Aorta (tissue), 5 donors: ENCODE results near the gene MAP4K3. TPM values are rescaled to one million over a fixed set of nuclear protein-coding genes. Genes with fewer than 3 reads are reported as not detected.

Source experiments
- ATAC-seq: fragments of 200-7000 bp; cut with Tn5 transposase; one replicate; pipeline ENCODE4 v1.9.1; 2022; ENCODE audit warnings: moderate library complexity; ENCODE audit not compliant: low FRiP score
- DNase-seq, 2 donors: peaks; one replicate each; pipeline ENCODE4 v3.0.0-alpha.2; 2020
- H3K27ac ChIP-seq, 2 donors: one replicate each; pipeline ENCODE4 v1.5.1; 2013; ENCODE audit warnings: low read length in 2 of 2, mild to moderate bottlenecking in 2 of 2, moderate library complexity in 2 of 2, control low read depth in 1 of 2, inconsistent platforms in 1 of 2, low read depth in 1 of 2
- H3K27me3 ChIP-seq, 2 donors: one replicate each; pipeline ENCODE4 v1.6.1; 2013; ENCODE audit warnings: control low read depth in 1 of 2, low read length in 1 of 2, mild to moderate bottlenecking in 1 of 2, moderate library complexity in 1 of 2; ENCODE audit not compliant: insufficient read depth in 2 of 2, control insufficient read depth in 1 of 2
- H3K36me3 ChIP-seq, 2 donors: one replicate each; pipeline ENCODE4 v1.6.1; 2013; ENCODE audit warnings: control low read depth in 1 of 2, low read length in 1 of 2, mild to moderate bottlenecking in 1 of 2; ENCODE audit not compliant: insufficient read depth in 2 of 2, control insufficient read depth in 1 of 2
- H3K4me1 ChIP-seq, 2 donors: one replicate each; pipeline ENCODE4 v1.6.1; 2013; ENCODE audit warnings: low read length in 2 of 2, control low read depth in 1 of 2, mild to moderate bottlenecking in 1 of 2, moderate library complexity in 1 of 2; ENCODE audit not compliant: insufficient read depth in 2 of 2, control insufficient read depth in 1 of 2
- H3K4me3 ChIP-seq, 2 donors: one replicate each; pipeline ENCODE4 v1.5.1; 2013; ENCODE audit warnings: low read length in 2 of 2, control low read depth in 1 of 2, mild to moderate bottlenecking in 1 of 2
- H3K9me3 ChIP-seq: one replicate; pipeline ENCODE4 v1.6.1; 2013; ENCODE audit warnings: mild to moderate bottlenecking, low read length; ENCODE audit not compliant: control insufficient read depth
- WGBS, 2 donors: extraction: QIAGEN DNeasy Blood & Tissue Kit; methylation state at CpG; one replicate each; pipeline ENCODE4 v1.1.7; 2013; 5-methylcytosine and 5-hydroxymethylcytosine counted together
- intact Hi-C, 2 donors: fragments of 100-400 bp; cut with DNase I; formaldehyde crosslinking; loops; one replicate each; pipeline versions ENCODE4 v1.14.2 to v1.15.0; 2022
- polyA plus RNA-seq, 2 donors: library from polyadenylated mRNA; stranded (reverse); fragments of 200-250 nt; gene quantifications; one replicate each; pipeline ENCODE4 v1.2.3, GENCODE V29; 2013
- total RNA-seq, 2 donors: library from RNA; stranded (reverse); fragmentation: NEBNext Ultra II Directional; extraction: Animal tissue kit (Norgen Biotek cat#: 25700); gene quantifications; one replicate each; pipeline ENCODE4 v1.2.1, GENCODE V29; 2021
- donor health status: healthy with polysubstance abuse.
- donor health status: Bipolar disorder and iron deficiency.
- donor health status: DM: no; HTN: no; CAD: no.
- donor health status: DM: no; HTN: no; CAD: no.
- donor health status: DM: yes; HTN: yes; CAD: no.

Gene MAP4K3
- total and polyA plus RNA-seq, 4 donors, result 13.9 to 50.8 (median 32.9) TPM

DNA sequence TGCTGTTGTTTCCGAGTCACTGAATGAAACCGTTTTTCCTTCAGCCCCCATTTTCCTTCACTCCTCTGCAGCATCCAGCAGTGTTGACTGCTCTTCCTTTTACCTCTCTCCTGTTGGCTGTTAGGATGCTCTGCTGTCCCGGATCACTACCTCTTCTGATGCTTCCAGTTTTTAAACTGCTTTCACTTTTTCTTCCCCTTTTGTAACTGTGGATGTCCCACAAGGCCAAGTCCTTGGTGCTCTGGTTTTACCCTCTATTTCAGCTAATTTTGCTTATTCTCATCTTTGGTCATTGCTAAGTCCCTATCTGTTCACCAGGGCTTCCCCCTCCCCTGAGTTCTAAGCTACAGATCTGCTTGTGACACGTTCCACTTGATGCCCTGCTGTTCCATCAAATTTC, 39.4 kb upstream of the MAP4K3 start:
- Histone ChIP-seq H3K36me3 (no peaks in the 10 kb centered on the region), H3K4me1 (no peaks in the 10 kb centered on the region), H3K27ac (no peak overlapping the region), H3K4me3 (no peak overlapping the region), H3K27me3 (no peaks in the 10 kb centered on the region), H3K9me3 (no peaks in the 10 kb centered on the region)
- WGBS, 2 donors, result 86 to 87% methylated on average over 4 of the region's 4 CpGs
- DNase-seq (no peak), ATAC-seq (no peak)
- intact Hi-C loops, result no loop called here

DNA sequence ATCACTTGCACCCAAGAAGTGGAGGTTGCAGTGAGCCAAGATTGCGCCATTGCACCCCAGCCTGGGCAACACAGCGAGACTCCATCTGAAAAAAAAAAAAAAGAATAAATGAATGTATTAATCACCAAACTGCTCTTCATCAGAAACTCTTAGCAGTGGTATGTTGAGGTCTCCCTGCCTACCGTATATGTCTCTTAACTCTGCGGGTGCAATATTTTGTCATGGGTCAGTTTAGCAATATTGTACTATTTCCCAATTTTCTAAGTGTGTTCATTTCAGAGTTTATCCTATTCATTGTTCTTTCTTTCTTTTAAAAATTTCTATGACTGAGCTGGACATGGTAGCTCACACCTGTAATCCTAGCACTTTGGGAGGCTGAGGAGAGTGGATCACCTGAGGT, 37.9 kb upstream of the MAP4K3 start:
- no peaks in the 10 kb centered on the region for H3K36me3 ChIP-seq
- H3K9me3 ChIP-seq, result no peaks in the 10 kb centered on the region
- H3K4me3 ChIP-seq, result no peak overlapping the region
- no peak overlapping the region for H3K27ac ChIP-seq
- ATAC-seq (no peak), DNase-seq (no peak)
- H3K4me1 ChIP-seq, result peaks cover 0 to 1% of the 10 kb centered on the region in 2 donors
- intact Hi-C loops, result no loop called here
- WGBS, 2 donors, result 96 to 97% methylated on average over 4 of the region's 4 CpGs
- no peaks in the 10 kb centered on the region for H3K27me3 ChIP-seq

DNA sequence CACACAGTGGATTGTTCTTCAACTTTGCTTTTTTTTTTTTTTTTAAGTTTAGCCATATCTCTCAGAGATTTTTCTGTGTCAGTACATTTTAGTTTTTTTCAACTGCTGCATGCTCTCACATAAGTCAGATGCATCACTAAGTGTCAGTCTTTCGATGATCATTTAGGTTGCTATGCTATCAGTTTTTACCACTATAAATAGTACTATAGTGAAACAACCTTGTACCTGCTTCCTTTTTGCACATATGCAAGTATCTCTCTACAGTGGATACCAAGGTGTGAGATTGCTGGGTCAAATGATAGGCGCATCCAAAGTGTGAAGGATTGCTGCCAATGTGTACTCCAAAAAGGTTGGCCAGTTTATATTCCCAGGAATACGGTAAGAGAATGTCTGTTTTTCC, 33.5 kb upstream of the MAP4K3 start:
- no peak for ATAC-seq
- intact Hi-C loops, result no loop called here
- Histone ChIP-seq H3K27ac (no peak overlapping the region), H3K4me3 (no peak overlapping the region), H3K27me3 (no peaks in the 10 kb centered on the region), H3K4me1 (peaks cover 3 to 6% of the 10 kb centered on the region in 2 donors), H3K36me3 (no peaks in the 10 kb centered on the region), H3K9me3 (no peaks in the 10 kb centered on the region)
- WGBS, 2 donors, result 74 to 77% methylated on average over 3 of the region's 3 CpGs
- DNase-seq, result no peak

DNA sequence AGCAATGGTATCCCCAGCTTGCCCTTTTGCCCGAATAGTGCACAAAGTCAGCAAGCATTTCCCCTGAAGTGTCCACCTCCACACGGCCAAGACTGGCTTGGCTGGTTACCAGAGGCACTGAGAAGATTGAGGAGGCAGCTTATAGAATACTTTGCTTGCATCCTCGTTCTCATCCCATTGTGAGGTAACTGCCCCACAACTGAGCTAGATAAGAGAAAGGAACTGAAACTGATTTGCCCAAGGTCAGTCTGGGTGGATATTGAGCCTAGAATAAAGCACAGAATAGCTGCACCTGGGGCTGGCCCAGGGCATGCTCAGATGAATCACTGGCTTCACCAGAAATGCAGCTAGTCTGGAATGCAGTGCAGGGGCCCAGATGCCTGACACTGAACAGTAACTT, 32.7 kb upstream of the MAP4K3 start:
- no peaks in the 10 kb centered on the region for H3K36me3 ChIP-seq
- H3K4me3 ChIP-seq, result no peak overlapping the region
- WGBS, 2 donors, result 1 to 4% methylated on average over 3 of the region's 3 CpGs
- peak overlapping the region; percentile 19 to 58 for H3K27ac ChIP-seq
- ATAC-seq (peak; percentile 42), DNase-seq (no peak)
- H3K4me1 ChIP-seq, result peaks cover 3 to 6% of the 10 kb centered on the region in 2 donors
- H3K9me3 ChIP-seq, result no peaks in the 10 kb centered on the region
- no peaks in the 10 kb centered on the region for H3K27me3 ChIP-seq
- intact Hi-C loops, result no loop called here

DNA sequence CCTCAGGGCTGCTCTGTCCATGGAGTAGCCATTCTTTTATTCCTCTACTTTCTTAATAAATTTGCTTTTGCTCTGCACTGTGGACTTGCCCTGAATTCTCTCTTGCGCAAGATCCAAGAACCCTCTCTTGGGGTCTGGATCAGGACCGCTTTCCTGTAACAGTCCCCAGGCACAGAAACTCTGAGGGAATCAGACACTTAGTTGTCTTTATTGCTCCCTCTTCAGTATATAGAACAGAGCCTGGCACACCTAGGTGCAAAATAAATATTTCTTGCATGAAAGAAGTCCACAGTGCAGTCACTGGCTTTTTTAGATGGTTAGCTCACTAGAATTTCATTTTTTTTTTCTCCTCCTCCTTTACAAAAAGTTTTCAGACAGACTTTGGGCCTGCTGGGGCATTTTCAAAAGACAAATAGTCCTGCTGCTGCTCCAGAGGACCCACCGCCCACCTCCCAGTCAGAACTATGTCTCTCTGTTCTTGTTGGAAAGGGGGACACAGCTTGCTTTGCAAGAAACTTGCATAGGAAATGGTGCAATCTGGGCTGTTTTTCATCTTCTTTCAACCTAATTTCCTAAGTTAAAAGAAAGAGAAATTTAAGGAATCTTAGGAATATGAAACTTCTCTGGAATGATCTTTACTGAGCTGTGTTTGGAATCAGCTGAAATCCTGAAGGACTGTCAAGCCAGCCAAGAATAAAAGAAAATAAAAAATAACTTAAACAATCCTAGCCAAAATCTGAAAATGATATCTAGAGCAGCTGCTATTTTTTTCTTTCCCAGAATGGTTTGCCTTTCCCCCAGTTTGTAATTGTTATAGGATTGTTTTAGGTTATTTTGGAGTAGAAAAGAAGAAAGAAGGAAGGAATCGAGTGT, 31.7 kb upstream of the MAP4K3 start:
- Histone ChIP-seq H3K4me1 (peaks cover 3 to 6% of the 10 kb centered on the region in 2 donors), H3K27me3 (no peaks in the 10 kb centered on the region), H3K36me3 (no peaks in the 10 kb centered on the region), H3K9me3 (no peaks in the 10 kb centered on the region), H3K27ac (peak overlapping the region; percentile 57 to 75), H3K4me3 (no peak overlapping the region)
- intact Hi-C loops, result no loop called here
- ATAC-seq (peak; percentile 45), DNase-seq (no peak)
- 37% methylated on average over 4 of the region's 4 CpGs for WGBS, 2 donors

DNA sequence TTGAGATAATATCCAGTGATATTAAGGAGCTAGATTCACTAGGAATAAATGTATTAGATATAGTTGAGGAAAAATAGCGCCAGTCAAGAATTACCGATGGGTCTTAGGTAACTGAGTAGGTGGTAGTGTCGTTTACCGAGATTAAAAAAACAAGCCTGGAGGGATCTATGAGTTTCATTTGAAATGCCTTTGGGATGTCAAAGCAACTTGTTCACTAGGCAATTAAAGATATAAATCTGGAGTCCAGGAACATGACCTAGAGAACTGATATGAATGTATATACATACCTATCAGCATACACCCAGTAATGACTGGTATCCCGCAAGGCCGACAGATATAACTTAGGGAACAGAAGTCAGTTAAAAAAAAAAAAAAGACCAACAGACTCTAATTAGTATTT, 29.2 kb upstream of the MAP4K3 start:
- Histone ChIP-seq H3K27ac (no peak overlapping the region), H3K9me3 (no peaks in the 10 kb centered on the region), H3K36me3 (no peaks in the 10 kb centered on the region), H3K27me3 (no peaks in the 10 kb centered on the region), H3K4me1 (peaks cover 3 to 6% of the 10 kb centered on the region in 2 donors), H3K4me3 (no peak overlapping the region)
- intact Hi-C loops, result no loop called here
- 97 to 98% methylated on average over 6 of the region's 6 CpGs for WGBS, 2 donors
- ATAC-seq (no peak), DNase-seq (no peak)

DNA sequence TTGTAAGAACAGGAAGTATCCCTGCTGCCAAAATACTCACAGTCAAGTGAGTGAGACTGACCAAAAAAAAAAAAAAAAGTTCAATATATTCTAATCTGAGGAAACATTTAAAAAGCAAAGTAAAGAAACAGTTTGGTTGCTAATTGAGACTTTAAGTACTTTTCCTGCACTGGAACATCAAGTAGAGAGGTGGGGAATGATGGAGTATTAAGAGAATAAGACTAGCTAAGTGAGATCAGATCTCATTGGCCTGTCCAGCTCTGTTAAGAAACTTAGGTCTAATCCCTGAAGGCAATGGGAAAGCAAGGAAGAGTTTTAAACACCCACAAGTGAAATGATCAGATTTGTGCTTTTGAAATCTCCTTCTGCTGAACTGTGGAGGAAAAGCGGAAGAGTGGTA, 27.8 kb upstream of the MAP4K3 start:
- Histone ChIP-seq H3K36me3 (no peaks in the 10 kb centered on the region), H3K9me3 (no peaks in the 10 kb centered on the region), H3K4me1 (peaks cover 2 to 6% of the 10 kb centered on the region in 2 donors), H3K27me3 (no peaks in the 10 kb centered on the region), H3K4me3 (no peak overlapping the region), H3K27ac (no peak overlapping the region)
- DNase-seq, result no peak
- WGBS, 2 donors, result 44 to 46% methylated on average over 1 of the region's 1 CpG
- no peak for ATAC-seq
- intact Hi-C loops, result no loop called here

DNA sequence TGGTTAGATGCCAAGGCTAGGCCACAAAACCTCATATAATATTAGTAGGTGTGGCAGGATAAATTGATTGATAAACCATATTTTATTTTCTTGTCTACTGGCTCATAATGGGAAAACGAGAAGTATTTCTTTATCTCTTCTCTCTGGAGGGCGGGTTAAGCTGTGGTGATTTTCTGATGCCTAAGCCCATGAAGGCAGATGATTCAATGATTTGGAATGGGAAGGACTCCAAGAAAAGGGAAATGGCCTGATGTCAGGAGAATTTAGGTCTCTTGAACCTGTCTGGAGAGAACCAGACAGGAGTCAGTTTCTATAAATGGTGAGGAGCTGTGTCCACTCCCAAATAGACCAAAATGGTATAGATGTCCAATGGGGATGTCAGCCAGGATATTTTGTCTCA, 18.7 kb upstream of the MAP4K3 start:
- H3K4me3 ChIP-seq, result no peak overlapping the region
- 93 to 98% methylated on average over 2 of the region's 2 CpGs for WGBS, 2 donors
- no peak for ATAC-seq

DNA sequence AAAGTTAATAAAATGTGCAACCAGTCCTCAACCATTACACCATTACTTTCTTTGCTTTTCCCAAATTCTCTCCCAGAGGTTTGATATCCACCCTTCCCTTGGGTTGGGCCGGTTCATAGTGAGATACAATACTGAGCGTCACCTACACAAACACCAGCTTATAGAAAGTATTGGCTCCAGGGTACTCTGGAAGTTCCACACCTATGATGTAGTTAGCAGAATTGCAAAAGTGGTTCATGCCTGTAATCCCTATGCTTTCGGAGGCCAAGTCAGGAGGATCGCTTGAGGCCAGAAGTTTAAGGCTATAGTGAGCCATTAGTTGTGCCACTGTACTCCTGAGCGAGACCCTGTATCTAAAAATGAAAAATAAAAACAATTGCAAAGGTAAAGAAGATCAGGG, 15.3 kb upstream of the MAP4K3 start:
- Histone ChIP-seq H3K27me3 (no peaks in the 10 kb centered on the region), H3K4me3 (no peak overlapping the region), H3K27ac (no peak overlapping the region), H3K9me3 (no peaks in the 10 kb centered on the region), H3K36me3 (no peaks in the 10 kb centered on the region), H3K4me1 (no peaks in the 10 kb centered on the region)
- intact Hi-C loops, result no loop called here
- ATAC-seq, result no peak
- no peak for DNase-seq
- WGBS, 2 donors, result 98 to 99% methylated on average over 5 of the region's 5 CpGs

More for the DNA sequence above, 18.7 kb upstream of the MAP4K3 start:
- no peak overlapping the region for H3K27ac ChIP-seq
- no peak for DNase-seq
- intact Hi-C loops, result no loop called here
- H3K36me3 ChIP-seq, result no peaks in the 10 kb centered on the region
- no peaks in the 10 kb centered on the region for H3K27me3 ChIP-seq
- no peaks in the 10 kb centered on the region for H3K4me1 ChIP-seq
- H3K9me3 ChIP-seq, result peaks cover 1% of the 10 kb centered on the region
